SU-DHL-6 (cell line): ENCODE results near the gene PDE4D.

Source experiments
- H2AFZ ChIP-seq: fragments of 200-600 bp; sonication (generic); 2 replicates; pipeline ENCODE4 v1.6.1; 2014; ENCODE audit warnings: low read depth, mild to moderate bottlenecking, moderate library complexity, mixed read lengths, antibody characterized with exemption, low read length; ENCODE audit not compliant: severe bottlenecking
- H3F3A ChIP-seq: fragments of 200-600 bp; shearing (Covaris generic); 2 replicates; pipeline ENCODE4 v1.6.0; 2016; ENCODE audit warnings: antibody characterized with exemption, mild to moderate bottlenecking; ENCODE audit not compliant: insufficient read depth
- H3K27ac ChIP-seq: fragments of 200-600 bp; sonication (generic); 2 replicates; pipeline ENCODE4 v1.5.1; 2016; ENCODE audit warnings: low read depth, mild to moderate bottlenecking, low read length, moderate library complexity, mixed read lengths
- H3K27me3 ChIP-seq: fragments of 200-600 bp; sonication (generic), shearing (Covaris generic); 2 replicates; pipeline ENCODE4 v1.6.0; 2014; ENCODE audit warnings: mild to moderate bottlenecking, low read length
- H3K36me3 ChIP-seq: fragments of 200-600 bp; sonication (generic); 2 replicates; pipeline ENCODE4 v1.6.1; 2014; ENCODE audit warnings: mild to moderate bottlenecking, low read length, mixed read lengths
- H3K4me2 ChIP-seq: fragments of 300-600, 200-600 bp; shearing (Covaris generic), sonication (generic); 2 replicates; pipeline ENCODE4 v1.6.0; 2014; ENCODE audit warnings: low read length, low read depth, mild to moderate bottlenecking; ENCODE audit not compliant: poor library complexity, severe bottlenecking
- H3K4me3 ChIP-seq: fragments of 200-600 bp; sonication (generic); 2 replicates; pipeline ENCODE4 v1.5.1; 2014; ENCODE audit warnings: antibody characterized with exemption, low read length, mild to moderate bottlenecking, mixed read lengths; ENCODE audit not compliant: insufficient read depth, poor library complexity, severe bottlenecking
- H3K79me2 ChIP-seq: fragments of 200-600 bp; sonication (generic); 2 replicates; pipeline ENCODE4 v1.6.1; 2014; ENCODE audit warnings: mild to moderate bottlenecking, low read length, moderate library complexity; ENCODE audit not compliant: insufficient read depth
- H3K9ac ChIP-seq: fragments of 200-600 bp; sonication (generic); 2 replicates; pipeline ENCODE4 v1.7.0; 2014; ENCODE audit warnings: mild to moderate bottlenecking, low read length
- H3K9me2 ChIP-seq: fragments of 200-600 bp; sonication (generic); replicated peaks from 2 replicates; pipeline ENCODE4 v1.6.1; 2014; ENCODE audit warnings: low read length; ENCODE audit not compliant: insufficient read depth
- H3K9me3 ChIP-seq: fragments of 200-600 bp; sonication (generic); 2 replicates; pipeline ENCODE4 v1.6.1; 2014; ENCODE audit warnings: low read length, mixed read lengths; ENCODE audit not compliant: insufficient read depth
- H4K20me1 ChIP-seq: fragments of 200-600 bp; sonication (generic); 2 replicates; pipeline ENCODE4 v1.6.1; 2014; ENCODE audit warnings: low read depth, mild to moderate bottlenecking, antibody characterized with exemption, low read length, moderate library complexity, mixed read lengths
- CTCF ChIP-seq: fragments of 200-600 bp; sonication (generic); IDR thresholded peaks from one replicate; pipeline ENCODE4 v1.5.1; 2017; ENCODE audit warnings: antibody characterized with exemption, mild to moderate bottlenecking, low read length, moderate library complexity; ENCODE audit not compliant: insufficient read depth, poor library complexity, severe bottlenecking
- EZH2phosphoT487 ChIP-seq: fragments of 200-600 bp; sonication (generic), shearing (Covaris generic); conservative IDR thresholded peaks from 2 replicates; pipeline ENCODE4 v1.6.1; 2018; ENCODE audit warnings: mild to moderate bottlenecking, antibody characterized with exemption, low read length, moderate library complexity, mixed read lengths

Gene PDE4D

GRCh38 chr5:59592101-59592500, 301.4 kb downstream of the PDE4D start:
- Histone ChIP-seq H3K4me3 (no peak overlapping the region), H3K4me2 (no peak overlapping the region), H3F3A (no peaks in the 10 kb centered on the region), H3K9me3 (no peaks in the 10 kb centered on the region), H3K27ac (no peak overlapping the region), H3K36me3 (no peaks in the 10 kb centered on the region), H2AFZ (no peak overlapping the region), H3K9ac (no peak overlapping the region), H3K79me2 (no peaks in the 10 kb centered on the region), H3K27me3 (no peaks in the 10 kb centered on the region), H3K9me2 (no peaks in the 10 kb centered on the region), H4K20me1 (no peaks in the 10 kb centered on the region)
- TF ChIP-seq CTCF (no peak), EZH2phosphoT487 (no peak)

- no peaks in the 10 kb centered on the region for H3F3A ChIP-seq
- no peaks in the 10 kb centered on the region for H3K27me3 ChIP-seq
- no peak overlapping the region for H2AFZ ChIP-seq
- no peaks in the 10 kb centered on the region for H3K9me2 ChIP-seq
- H3K4me2 ChIP-seq = no peak overlapping the region
- no peaks in the 10 kb centered on the region for H3K79me2 ChIP-seq
- H3K9ac ChIP-seq = no peak overlapping the region
- no peaks in the 10 kb centered on the region for H3K36me3 ChIP-seq
- no peak for TF ChIP-seq CTCF
- no peak for TF ChIP-seq EZH2phosphoT487
- no peak overlapping the region for H3K27ac ChIP-seq
- H4K20me1 ChIP-seq = no peaks in the 10 kb centered on the region
- no peaks in the 10 kb centered on the region for H3K9me3 ChIP-seq
- H3K4me3 ChIP-seq = no peak overlapping the region
Observed at GRCh38 chr5:59591162-59591561, 302.4 kb downstream of the PDE4D start.

- Histone ChIP-seq H3K9ac (no peak overlapping the region), H3K4me2 (no peak overlapping the region), H3K4me3 (no peak overlapping the region), H2AFZ (no peak overlapping the region), H3K27ac (no peak overlapping the region), H3K79me2 (no peaks in the 10 kb centered on the region), H3F3A (no peaks in the 10 kb centered on the region), H3K9me3 (no peaks in the 10 kb centered on the region), H4K20me1 (no peaks in the 10 kb centered on the region), H3K9me2 (no peaks in the 10 kb centered on the region), H3K36me3 (no peaks in the 10 kb centered on the region), H3K27me3 (no peaks in the 10 kb centered on the region)
- TF ChIP-seq CTCF (no peak), EZH2phosphoT487 (no peak)
Observed at GRCh38 chr5:59588922-59589321, 304.6 kb downstream of the PDE4D start.
